K562 (cell line): ENCODE data around the gene PLP2. TPM values are rescaled to one million over a fixed set of nuclear protein-coding genes. Genes with fewer than 3 reads are reported as not detected.

Experiments
- MTA2 ChIP-seq: fragments of 450-650 bp; IDR thresholded peaks from 2 replicates; pipeline ENCODE4 v1.6.1; 2016; ENCODE audit warnings: low read depth
- RBM17 ChIP-seq: fragments of 200-400 bp; formaldehyde crosslinking; IDR thresholded peaks from 2 replicates; pipeline ENCODE4 v1.6.1; 2017; ENCODE audit warnings: low read depth, mild to moderate bottlenecking, low read length, borderline replicate concordance
- ZNF551 ChIP-seq: fragments of 250-450 bp; sonication (Bioruptor Pico); IDR thresholded peaks from 2 replicates; pipeline ENCODE4 v1.5.0; 2021; ENCODE audit warnings: mild to moderate bottlenecking, moderate library complexity
- polyA plus RNA-seq, 8 experiments: library from polyadenylated mRNA; depleted of rRNA in 4 of 8; stranded (reverse) in 5 of 8; unstranded in 3 of 8; fragments of >200 nt; fragmentation: Nextera tagmentation in 2 of 8; fragmentation: Illumina TruSeq in 1 of 8; extraction: Ambion mirVana in 2 of 8; extraction: Trizol in 1 of 8; gene quantifications; 2 replicates each; pipeline versions ENCODE4 v1.2.1 to v1.2.3, GENCODE V29; 2011 to 2014; ENCODE audit warnings: inconsistent platforms in 1 of 8, missing spikeins in 1 of 8
- total RNA-seq, 7 experiments: library from RNA; depleted of rRNA in 6 of 7; stranded (reverse); fragments of >200 nt in 6 of 7; fragmentation: Illumina TruSeq in 2 of 7; extraction: Trizol in 2 of 7; gene quantifications; 2 replicates each; pipeline versions ENCODE4 v1.2.1 to v1.2.3, GENCODE V29; 2011 to 2021; ENCODE audit warnings: low replicate concordance in 1 of 7
- TF ChIP-seq, protein P1 (sequence below): sonication (generic); formaldehyde crosslinking; IDR thresholded peaks from 2 replicates; pipeline ENCODE4 v1.8.1; 2023; ENCODE audit warnings: mild to moderate bottlenecking, missing genetic modification reagents
- TF ChIP-seq, protein P2 (sequence below): fragments of 450-650 bp; IDR thresholded peaks from 2 replicates; pipeline ENCODE4 v1.6.1; 2016
- TF ChIP-seq, protein P3 (sequence below): sonication (generic); formaldehyde crosslinking; IDR thresholded peaks from 2 replicates; pipeline ENCODE4 v1.8.0; 2022; ENCODE audit warnings: missing genetic modification reagents, mild to moderate bottlenecking, borderline replicate concordance
- TF ChIP-seq, protein P4 (sequence below), 2 experiments: fragments of 450-650 bp; formaldehyde crosslinking in 1 of 2; IDR thresholded peaks; 2 replicates each; pipeline versions ENCODE4 v1.4.0 to v1.6.1; 2014 to 2020; ENCODE audit warnings: mild to moderate bottlenecking in 2 of 2, borderline replicate concordance in 1 of 2, low read depth in 1 of 2
- TF ChIP-seq, protein P5 (sequence below): sonication (generic); formaldehyde crosslinking; IDR thresholded peaks from 2 replicates; pipeline ENCODE4 v1.8.1; 2022; ENCODE audit warnings: missing genetic modification reagents

PLP2 gene
- total and polyA plus RNA-seq, 9 of the 15 experiments (the other 6 are each of a cell fraction or from before 2014, with no cell fraction given): 34.7 to 236 (median 112) TPM

- TF ChIP-seq, protein P1, sequence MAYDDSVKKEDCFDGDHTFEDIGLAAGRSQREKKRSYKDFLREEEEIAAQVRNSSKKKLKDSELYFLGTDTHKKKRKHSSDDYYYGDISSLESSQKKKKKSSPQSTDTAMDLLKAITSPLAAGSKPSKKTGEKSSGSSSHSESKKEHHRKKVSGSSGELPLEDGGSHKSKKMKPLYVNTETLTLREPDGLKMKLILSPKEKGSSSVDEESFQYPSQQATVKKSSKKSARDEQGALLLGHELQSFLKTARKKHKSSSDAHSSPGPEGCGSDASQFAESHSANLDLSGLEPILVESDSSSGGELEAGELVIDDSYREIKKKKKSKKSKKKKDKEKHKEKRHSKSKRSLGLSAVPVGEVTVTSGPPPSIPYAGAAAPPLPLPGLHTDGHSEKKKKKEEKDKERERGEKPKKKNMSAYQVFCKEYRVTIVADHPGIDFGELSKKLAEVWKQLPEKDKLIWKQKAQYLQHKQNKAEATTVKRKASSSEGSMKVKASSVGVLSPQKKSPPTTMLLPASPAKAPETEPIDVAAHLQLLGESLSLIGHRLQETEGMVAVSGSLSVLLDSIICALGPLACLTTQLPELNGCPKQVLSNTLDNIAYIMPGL (CRISPR knock-in tag): no peak
- no peak for TF ChIP-seq RBM17
- TF ChIP-seq, protein P2, sequence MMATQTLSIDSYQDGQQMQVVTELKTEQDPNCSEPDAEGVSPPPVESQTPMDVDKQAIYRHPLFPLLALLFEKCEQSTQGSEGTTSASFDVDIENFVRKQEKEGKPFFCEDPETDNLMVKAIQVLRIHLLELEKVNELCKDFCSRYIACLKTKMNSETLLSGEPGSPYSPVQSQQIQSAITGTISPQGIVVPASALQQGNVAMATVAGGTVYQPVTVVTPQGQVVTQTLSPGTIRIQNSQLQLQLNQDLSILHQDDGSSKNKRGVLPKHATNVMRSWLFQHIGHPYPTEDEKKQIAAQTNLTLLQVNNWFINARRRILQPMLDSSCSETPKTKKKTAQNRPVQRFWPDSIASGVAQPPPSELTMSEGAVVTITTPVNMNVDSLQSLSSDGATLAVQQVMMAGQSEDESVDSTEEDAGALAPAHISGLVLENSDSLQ: no peak
- no peak for TF ChIP-seq MTA2
- TF ChIP-seq, protein P3, sequence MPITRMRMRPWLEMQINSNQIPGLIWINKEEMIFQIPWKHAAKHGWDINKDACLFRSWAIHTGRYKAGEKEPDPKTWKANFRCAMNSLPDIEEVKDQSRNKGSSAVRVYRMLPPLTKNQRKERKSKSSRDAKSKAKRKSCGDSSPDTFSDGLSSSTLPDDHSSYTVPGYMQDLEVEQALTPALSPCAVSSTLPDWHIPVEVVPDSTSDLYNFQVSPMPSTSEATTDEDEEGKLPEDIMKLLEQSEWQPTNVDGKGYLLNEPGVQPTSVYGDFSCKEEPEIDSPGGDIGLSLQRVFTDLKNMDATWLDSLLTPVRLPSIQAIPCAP: no peak
- TF ChIP-seq, protein P4, sequence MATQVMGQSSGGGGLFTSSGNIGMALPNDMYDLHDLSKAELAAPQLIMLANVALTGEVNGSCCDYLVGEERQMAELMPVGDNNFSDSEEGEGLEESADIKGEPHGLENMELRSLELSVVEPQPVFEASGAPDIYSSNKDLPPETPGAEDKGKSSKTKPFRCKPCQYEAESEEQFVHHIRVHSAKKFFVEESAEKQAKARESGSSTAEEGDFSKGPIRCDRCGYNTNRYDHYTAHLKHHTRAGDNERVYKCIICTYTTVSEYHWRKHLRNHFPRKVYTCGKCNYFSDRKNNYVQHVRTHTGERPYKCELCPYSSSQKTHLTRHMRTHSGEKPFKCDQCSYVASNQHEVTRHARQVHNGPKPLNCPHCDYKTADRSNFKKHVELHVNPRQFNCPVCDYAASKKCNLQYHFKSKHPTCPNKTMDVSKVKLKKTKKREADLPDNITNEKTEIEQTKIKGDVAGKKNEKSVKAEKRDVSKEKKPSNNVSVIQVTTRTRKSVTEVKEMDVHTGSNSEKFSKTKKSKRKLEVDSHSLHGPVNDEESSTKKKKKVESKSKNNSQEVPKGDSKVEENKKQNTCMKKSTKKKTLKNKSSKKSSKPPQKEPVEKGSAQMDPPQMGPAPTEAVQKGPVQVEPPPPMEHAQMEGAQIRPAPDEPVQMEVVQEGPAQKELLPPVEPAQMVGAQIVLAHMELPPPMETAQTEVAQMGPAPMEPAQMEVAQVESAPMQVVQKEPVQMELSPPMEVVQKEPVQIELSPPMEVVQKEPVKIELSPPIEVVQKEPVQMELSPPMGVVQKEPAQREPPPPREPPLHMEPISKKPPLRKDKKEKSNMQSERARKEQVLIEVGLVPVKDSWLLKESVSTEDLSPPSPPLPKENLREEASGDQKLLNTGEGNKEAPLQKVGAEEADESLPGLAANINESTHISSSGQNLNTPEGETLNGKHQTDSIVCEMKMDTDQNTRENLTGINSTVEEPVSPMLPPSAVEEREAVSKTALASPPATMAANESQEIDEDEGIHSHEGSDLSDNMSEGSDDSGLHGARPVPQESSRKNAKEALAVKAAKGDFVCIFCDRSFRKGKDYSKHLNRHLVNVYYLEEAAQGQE (IDR thresholded peaks at IDR 0.05; ENCODE audit: borderline replicate concordance): peak; percentile 49
- TF ChIP-seq, protein P4 (CRISPR knock-in tag; IDR thresholded peaks at IDR 0.05; ENCODE audit: low read depth): no peak
- no peak for TF ChIP-seq ZNF551 (CRISPR knock-in tag)
- TF ChIP-seq, protein P5, sequence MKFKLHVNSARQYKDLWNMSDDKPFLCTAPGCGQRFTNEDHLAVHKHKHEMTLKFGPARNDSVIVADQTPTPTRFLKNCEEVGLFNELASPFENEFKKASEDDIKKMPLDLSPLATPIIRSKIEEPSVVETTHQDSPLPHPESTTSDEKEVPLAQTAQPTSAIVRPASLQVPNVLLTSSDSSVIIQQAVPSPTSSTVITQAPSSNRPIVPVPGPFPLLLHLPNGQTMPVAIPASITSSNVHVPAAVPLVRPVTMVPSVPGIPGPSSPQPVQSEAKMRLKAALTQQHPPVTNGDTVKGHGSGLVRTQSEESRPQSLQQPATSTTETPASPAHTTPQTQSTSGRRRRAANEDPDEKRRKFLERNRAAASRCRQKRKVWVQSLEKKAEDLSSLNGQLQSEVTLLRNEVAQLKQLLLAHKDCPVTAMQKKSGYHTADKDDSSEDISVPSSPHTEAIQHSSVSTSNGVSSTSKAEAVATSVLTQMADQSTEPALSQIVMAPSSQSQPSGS (CRISPR knock-in tag): no peak
These were observed 5.5 kb upstream of the PLP2 start (continued) for GRCh38 chrX:49165901-49166881.
